ENCODE measurements around the gene UTS2B.

GRCh38 chr3:191331388-191331787, 1.1 kb upstream of the UTS2B start:
- no peak for TF ChIP-seq POLR2AphosphoS5 (IDR thresholded peaks at IDR 0.05; ENCODE audit: low read depth, low read length)
- TF ChIP-seq CTCF (IDR thresholded peaks at IDR 0.05) = no peak
- no peak for TF ChIP-seq TAF1 (IDR thresholded peaks at IDR 0.05; ENCODE audit: borderline replicate concordance, low read depth, low read length)
- no peak for TF ChIP-seq PBX3 (IDR thresholded peaks at IDR 0.05)
- no peak for TF ChIP-seq RCOR1 (IDR thresholded peaks at IDR 0.05; ENCODE audit: low read length)
- no peak for TF ChIP-seq MAX (IDR thresholded peaks at IDR 0.05; ENCODE audit: low read depth)
- TF ChIP-seq RXRA (IDR thresholded peaks at IDR 0.05; ENCODE audit: borderline replicate concordance, low read depth) = no peak
- no peak for TF ChIP-seq FOXJ3 (CRISPR knock-in tag; IDR thresholded peaks at IDR 0.05)
- no peak for TF ChIP-seq RFX5 (IDR thresholded peaks at IDR 0.05; ENCODE audit: low read length)
- no peak for TF ChIP-seq ELF1 (IDR thresholded peaks at IDR 0.05)
- 0 out of 2 replicates have a peak, but pooled peaks have one; percentile 37 for TF ChIP-seq JUND (IDR thresholded peaks at IDR 0.05)
